Body of pancreas (tissue), 4 donors: Measurements from ENCODE around the gene UBE4A. TPM values are rescaled to one million over a fixed set of nuclear protein-coding genes. Genes with fewer than 3 reads are reported as not detected.

Source experiments
- ATAC-seq: fragments of 150-250 bp; one replicate; pipeline ENCODE4 v1.9.1; 2016
- DNase-seq, 4 donors: peaks; one replicate each; pipeline ENCODE4 v3.0.0-alpha.2; 2019
- H3K27ac ChIP-seq, 4 donors: fragments of 200-600 bp; sonication (generic); 1 replicate in 3 of 4; 2 replicates in 1 of 4; pipeline versions ENCODE4 v1.5.1 to v1.6.1; 2016 to 2019; ENCODE audit warnings: mild to moderate bottlenecking in 1 of 4, mixed read lengths in 1 of 4, moderate library complexity in 1 of 4
- H3K27me3 ChIP-seq, 2 donors: fragments of 200-600 bp; sonication (generic); one replicate each; pipeline ENCODE4 v1.6.0; 2016; ENCODE audit warnings: mild to moderate bottlenecking in 1 of 2
- H3K36me3 ChIP-seq, 2 donors: fragments of 200-600 bp; sonication (generic); replicated peaks in 1 of 2; 2 replicates each; pipeline ENCODE4 v1.5.1; 2016; ENCODE audit warnings: low read depth in 2 of 2; ENCODE audit not compliant: insufficient read depth in 1 of 2
- H3K4me1 ChIP-seq: fragments of 200-600 bp; sonication (generic); one replicate; pipeline ENCODE4 v1.6.0; 2016
- H3K4me3 ChIP-seq, 2 donors: fragments of 200-600 bp; sonication (generic); 1 replicate in 1 of 2; 2 replicates in 1 of 2; pipeline ENCODE4 v1.5.1; 2016 to 2019
- H3K9me3 ChIP-seq, 3 donors: fragments of 200-600 bp; sonication (generic); 1 replicate in 2 of 3; 2 replicates in 1 of 3; pipeline ENCODE4 v1.5.1; 2016
- CTCF ChIP-seq, 7 experiments: fragments of 450-650 bp in 4 of 7; fragments of 200-600 bp in 3 of 7; sonication (generic) in 3 of 7; IDR thresholded peaks; one replicate each; pipeline ENCODE4 v1.5.1; 2016 to 2019; ENCODE audit warnings: antibody characterized with exemption in 7 of 7
- POLR2A ChIP-seq, 3 donors: fragments of 450-650 bp; IDR thresholded peaks; one replicate each; pipeline ENCODE4 v1.6.1; 2016; ENCODE audit warnings: antibody characterized with exemption in 3 of 3, mild to moderate bottlenecking in 2 of 3
- WGBS, 2 donors: methylation state at CpG; one replicate each; pipeline ENCODE4 v1.1.5; 2017; 5-methylcytosine and 5-hydroxymethylcytosine counted together
- intact Hi-C: fragments of 100-400 bp; cut with DNase I; formaldehyde crosslinking; loops from one replicate; pipeline ENCODE4 v1.15.1; 2023
- total RNA-seq, 2 donors: library from RNA; depleted of rRNA; stranded (reverse); fragments of >200 nt; gene quantifications; one replicate each; pipeline ENCODE4 v1.1.0, GENCODE V29; 2016

UBE4A gene
- total RNA-seq, 2 donors from 2014 or later = 29.6 to 31.3 TPM

- whole genome bisulfite sequencing, 2 donors = 58 to 65% methylated on average over 4 of the region's 4 CpGs
- Histone ChIP-seq H3K36me3 (no peaks in the 10 kb centered on the region), H3K9me3 (no peaks in the 10 kb centered on the region), H3K27ac (no peak overlapping the region), H3K4me3 (no peak overlapping the region), H3K4me1 (peaks cover 28% of the 10 kb centered on the region), H3K27me3 (no peaks in the 10 kb centered on the region)
- ATAC-seq (no peak), DNase-seq (no peak)
- no peak for TF ChIP-seq POLR2A (IDR thresholded peaks at IDR 0.05)
- no peak for TF ChIP-seq CTCF (IDR thresholded peaks at IDR 0.05)
- intact Hi-C loops = no loop called here
Measured at GRCh38 chr11:118313242-118313641, 46.2 kb upstream of the UBE4A start.

GRCh38 chr11:118314988-118315411, 44.4 kb upstream of the UBE4A start:
- Histone ChIP-seq H3K36me3 (no peaks in the 10 kb centered on the region), H3K4me3 (no peak overlapping the region), H3K27me3 (no peaks in the 10 kb centered on the region), H3K27ac (peak overlapping the region in 2 of 4 donors; percentile 13 to 28), H3K4me1 (peaks cover 28% of the 10 kb centered on the region), H3K9me3 (no peaks in the 10 kb centered on the region)
- ATAC-seq (peak; percentile 68), DNase-seq (no peak)
- intact Hi-C loops = no loop called here
- WGBS, 2 donors = 12 to 16% methylated on average over 7 of the region's 7 CpGs
- no peak for TF ChIP-seq POLR2A (IDR thresholded peaks at IDR 0.05)
- no peak for TF ChIP-seq CTCF (IDR thresholded peaks at IDR 0.05)

GRCh38 chr11:118318124-118318523, 41.3 kb upstream of the UBE4A start:
- H3K36me3 ChIP-seq = no peaks in the 10 kb centered on the region
- TF ChIP-seq CTCF (IDR thresholded peaks at IDR 0.05) (no peak), POLR2A (IDR thresholded peaks at IDR 0.05) (no peak)
- ATAC-seq (no peak), DNase-seq (no peak)
- no peaks in the 10 kb centered on the region for H3K9me3 ChIP-seq
- peaks cover 36% of the 10 kb centered on the region for H3K4me1 ChIP-seq
- 53 to 70% methylated on average over 4 of the region's 4 CpGs for WGBS, 2 donors
- no peaks in the 10 kb centered on the region for H3K27me3 ChIP-seq
- intact Hi-C loops = no loop called here
- H3K27ac ChIP-seq = no peak overlapping the region
- no peak overlapping the region for H3K4me3 ChIP-seq

- H3K27ac ChIP-seq = peak overlapping the region in 1 of 4 donors; percentile 46
- TF ChIP-seq CTCF (IDR thresholded peaks at IDR 0.05) (no peak), POLR2A (IDR thresholded peaks at IDR 0.05) (no peak)
- H3K36me3 ChIP-seq = no peaks in the 10 kb centered on the region
- 75 to 87% methylated on average over 11 of the region's 11 CpGs for WGBS, 2 donors
- no peaks in the 10 kb centered on the region for H3K9me3 ChIP-seq
- intact Hi-C loops = no loop called here
- H3K27me3 ChIP-seq = no peaks in the 10 kb centered on the region
- ATAC-seq (no peak), DNase-seq (no peak)
- peaks cover 36% of the 10 kb centered on the region for H3K4me1 ChIP-seq
- no peak overlapping the region for H3K4me3 ChIP-seq
Measured at GRCh38 chr11:118318581-118319336, 40.6 kb upstream of the UBE4A start.

GRCh38 chr11:118319337-118319707, 40.1 kb upstream of the UBE4A start:
- intact Hi-C loops = no loop called here
- ATAC-seq (no peak), DNase-seq (peak in 1 of 4 donors; percentile 28)
- no peaks in the 10 kb centered on the region for H3K36me3 ChIP-seq
- H3K9me3 ChIP-seq = no peaks in the 10 kb centered on the region
- TF ChIP-seq CTCF (IDR thresholded peaks at IDR 0.05) = no peak
- TF ChIP-seq POLR2A (IDR thresholded peaks at IDR 0.05) = no peak
- no peak overlapping the region for H3K4me3 ChIP-seq
- 56 to 79% methylated on average over 1 of the region's 1 CpG for WGBS, 2 donors
- peaks cover 32% of the 10 kb centered on the region for H3K4me1 ChIP-seq
- peak overlapping the region in 1 of 4 donors; percentile 46 for H3K27ac ChIP-seq
- no peaks in the 10 kb centered on the region for H3K27me3 ChIP-seq
